GM12878 (cell line): ENCODE results near the gene ZDHHC14. TPM values are rescaled to one million over a fixed set of nuclear protein-coding genes. Genes with fewer than 3 reads are reported as not detected.

Experiments used
- RELA ChIP-seq: fragments of 450-650 bp; IDR thresholded peaks from 2 replicates; pipeline ENCODE4 v1.8.0; 2014; ENCODE audit warnings: borderline replicate concordance; ENCODE audit not compliant: partially characterized antibody
- YY1 ChIP-seq: IDR thresholded peaks from 2 replicates; pipeline ENCODE4 v1.6.1; 2011; ENCODE audit warnings: low read depth, mild to moderate bottlenecking, low read length
- polyA plus RNA-seq, 11 experiments: library from polyadenylated mRNA; depleted of rRNA in 4 of 11; unstranded in 6 of 11; stranded (reverse) in 5 of 11; fragments of >200 nt; fragmentation: Nextera tagmentation in 4 of 11; fragmentation: Illumina TruSeq in 1 of 11; extraction: Ambion mirVana in 4 of 11; extraction: Trizol in 1 of 11; gene quantifications; 1 replicate in 1 of 11; 2 replicates in 10 of 11; pipeline versions ENCODE4 v1.2.1 to v1.2.3, GENCODE V29; 2011 to 2016; ENCODE audit warnings: inconsistent platforms in 2 of 11, missing spikeins in 2 of 11, low read depth in 1 of 11
- total RNA-seq, 4 experiments: library from RNA; depleted of rRNA in 3 of 4; stranded (reverse); fragments of >200 nt in 3 of 4; fragmentation: Illumina TruSeq in 1 of 4; extraction: Trizol in 1 of 4; gene quantifications; 2 replicates each; pipeline versions ENCODE4 v1.2.1 to v1.2.3, GENCODE V29; 2013 to 2021
- TF ChIP-seq, protein P1 (sequence below): IDR thresholded peaks from 2 replicates; pipeline ENCODE4 v1.6.1; 2012; ENCODE audit warnings: improper control_type of control experiment, low read depth, low read length; ENCODE audit not compliant: insufficient replicate concordance
- TF ChIP-seq, protein P2 (sequence below): fragments of 150-350 bp; IDR thresholded peaks from 2 replicates; pipeline ENCODE4 v1.6.1; 2016; ENCODE audit warnings: low read depth, low read length
- TF ChIP-seq, protein P3 (sequence below): fragments of 450-650 bp; IDR thresholded peaks from 2 replicates; pipeline ENCODE4 v1.6.1; 2017; ENCODE audit warnings: mild to moderate bottlenecking

Gene ZDHHC14
- total and polyA plus RNA-seq, 10 of the 15 experiments (the other 5 are each of a cell fraction or from before 2014, with no cell fraction given), result 0.15 to 16.0 (median 0.76) TPM; not detected in 1

DNA sequence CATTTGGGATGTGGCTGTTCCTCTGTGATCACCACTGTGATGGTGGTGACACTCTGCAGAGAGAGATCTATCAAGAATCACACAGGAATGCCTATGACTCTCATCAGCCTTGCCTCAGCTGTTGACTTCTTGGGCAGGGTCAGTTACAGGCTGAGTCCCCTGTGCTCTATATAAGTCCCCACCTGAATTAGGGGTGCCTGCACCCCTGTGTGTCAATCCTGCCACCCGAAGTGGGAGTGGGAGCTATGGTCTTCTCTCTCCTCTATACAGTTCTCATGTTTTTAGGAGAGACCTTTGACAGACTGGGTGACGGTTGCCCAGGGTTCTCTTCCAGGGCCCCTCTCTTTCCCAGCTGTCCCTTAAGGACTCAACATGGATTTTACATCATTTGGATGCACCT is 173.8 kb downstream of the ZDHHC14 start (continued):
- TF ChIP-seq, protein P1, sequence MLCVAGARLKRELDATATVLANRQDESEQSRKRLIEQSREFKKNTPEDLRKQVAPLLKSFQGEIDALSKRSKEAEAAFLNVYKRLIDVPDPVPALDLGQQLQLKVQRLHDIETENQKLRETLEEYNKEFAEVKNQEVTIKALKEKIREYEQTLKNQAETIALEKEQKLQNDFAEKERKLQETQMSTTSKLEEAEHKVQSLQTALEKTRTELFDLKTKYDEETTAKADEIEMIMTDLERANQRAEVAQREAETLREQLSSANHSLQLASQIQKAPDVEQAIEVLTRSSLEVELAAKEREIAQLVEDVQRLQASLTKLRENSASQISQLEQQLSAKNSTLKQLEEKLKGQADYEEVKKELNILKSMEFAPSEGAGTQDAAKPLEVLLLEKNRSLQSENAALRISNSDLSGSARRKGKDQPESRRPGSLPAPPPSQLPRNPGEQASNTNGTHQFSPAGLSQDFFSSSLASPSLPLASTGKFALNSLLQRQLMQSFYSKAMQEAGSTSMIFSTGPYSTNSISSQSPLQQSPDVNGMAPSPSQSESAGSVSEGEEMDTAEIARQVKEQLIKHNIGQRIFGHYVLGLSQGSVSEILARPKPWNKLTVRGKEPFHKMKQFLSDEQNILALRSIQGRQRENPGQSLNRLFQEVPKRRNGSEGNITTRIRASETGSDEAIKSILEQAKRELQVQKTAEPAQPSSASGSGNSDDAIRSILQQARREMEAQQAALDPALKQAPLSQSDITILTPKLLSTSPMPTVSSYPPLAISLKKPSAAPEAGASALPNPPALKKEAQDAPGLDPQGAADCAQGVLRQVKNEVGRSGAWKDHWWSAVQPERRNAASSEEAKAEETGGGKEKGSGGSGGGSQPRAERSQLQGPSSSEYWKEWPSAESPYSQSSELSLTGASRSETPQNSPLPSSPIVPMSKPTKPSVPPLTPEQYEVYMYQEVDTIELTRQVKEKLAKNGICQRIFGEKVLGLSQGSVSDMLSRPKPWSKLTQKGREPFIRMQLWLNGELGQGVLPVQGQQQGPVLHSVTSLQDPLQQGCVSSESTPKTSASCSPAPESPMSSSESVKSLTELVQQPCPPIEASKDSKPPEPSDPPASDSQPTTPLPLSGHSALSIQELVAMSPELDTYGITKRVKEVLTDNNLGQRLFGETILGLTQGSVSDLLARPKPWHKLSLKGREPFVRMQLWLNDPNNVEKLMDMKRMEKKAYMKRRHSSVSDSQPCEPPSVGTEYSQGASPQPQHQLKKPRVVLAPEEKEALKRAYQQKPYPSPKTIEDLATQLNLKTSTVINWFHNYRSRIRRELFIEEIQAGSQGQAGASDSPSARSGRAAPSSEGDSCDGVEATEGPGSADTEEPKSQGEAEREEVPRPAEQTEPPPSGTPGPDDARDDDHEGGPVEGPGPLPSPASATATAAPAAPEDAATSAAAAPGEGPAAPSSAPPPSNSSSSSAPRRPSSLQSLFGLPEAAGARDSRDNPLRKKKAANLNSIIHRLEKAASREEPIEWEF, result no peak
- TF ChIP-seq YY1 (no peak), RELA (no peak)
- TF ChIP-seq, protein P2, sequence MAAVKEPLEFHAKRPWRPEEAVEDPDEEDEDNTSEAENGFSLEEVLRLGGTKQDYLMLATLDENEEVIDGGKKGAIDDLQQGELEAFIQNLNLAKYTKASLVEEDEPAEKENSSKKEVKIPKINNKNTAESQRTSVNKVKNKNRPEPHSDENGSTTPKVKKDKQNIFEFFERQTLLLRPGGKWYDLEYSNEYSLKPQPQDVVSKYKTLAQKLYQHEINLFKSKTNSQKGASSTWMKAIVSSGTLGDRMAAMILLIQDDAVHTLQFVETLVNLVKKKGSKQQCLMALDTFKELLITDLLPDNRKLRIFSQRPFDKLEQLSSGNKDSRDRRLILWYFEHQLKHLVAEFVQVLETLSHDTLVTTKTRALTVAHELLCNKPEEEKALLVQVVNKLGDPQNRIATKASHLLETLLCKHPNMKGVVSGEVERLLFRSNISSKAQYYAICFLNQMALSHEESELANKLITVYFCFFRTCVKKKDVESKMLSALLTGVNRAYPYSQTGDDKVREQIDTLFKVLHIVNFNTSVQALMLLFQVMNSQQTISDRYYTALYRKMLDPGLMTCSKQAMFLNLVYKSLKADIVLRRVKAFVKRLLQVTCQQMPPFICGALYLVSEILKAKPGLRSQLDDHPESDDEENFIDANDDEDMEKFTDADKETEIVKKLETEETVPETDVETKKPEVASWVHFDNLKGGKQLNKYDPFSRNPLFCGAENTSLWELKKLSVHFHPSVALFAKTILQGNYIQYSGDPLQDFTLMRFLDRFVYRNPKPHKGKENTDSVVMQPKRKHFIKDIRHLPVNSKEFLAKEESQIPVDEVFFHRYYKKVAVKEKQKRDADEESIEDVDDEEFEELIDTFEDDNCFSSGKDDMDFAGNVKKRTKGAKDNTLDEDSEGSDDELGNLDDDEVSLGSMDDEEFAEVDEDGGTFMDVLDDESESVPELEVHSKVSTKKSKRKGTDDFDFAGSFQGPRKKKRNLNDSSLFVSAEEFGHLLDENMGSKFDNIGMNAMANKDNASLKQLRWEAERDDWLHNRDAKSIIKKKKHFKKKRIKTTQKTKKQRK, result no peak
- TF ChIP-seq, protein P3, sequence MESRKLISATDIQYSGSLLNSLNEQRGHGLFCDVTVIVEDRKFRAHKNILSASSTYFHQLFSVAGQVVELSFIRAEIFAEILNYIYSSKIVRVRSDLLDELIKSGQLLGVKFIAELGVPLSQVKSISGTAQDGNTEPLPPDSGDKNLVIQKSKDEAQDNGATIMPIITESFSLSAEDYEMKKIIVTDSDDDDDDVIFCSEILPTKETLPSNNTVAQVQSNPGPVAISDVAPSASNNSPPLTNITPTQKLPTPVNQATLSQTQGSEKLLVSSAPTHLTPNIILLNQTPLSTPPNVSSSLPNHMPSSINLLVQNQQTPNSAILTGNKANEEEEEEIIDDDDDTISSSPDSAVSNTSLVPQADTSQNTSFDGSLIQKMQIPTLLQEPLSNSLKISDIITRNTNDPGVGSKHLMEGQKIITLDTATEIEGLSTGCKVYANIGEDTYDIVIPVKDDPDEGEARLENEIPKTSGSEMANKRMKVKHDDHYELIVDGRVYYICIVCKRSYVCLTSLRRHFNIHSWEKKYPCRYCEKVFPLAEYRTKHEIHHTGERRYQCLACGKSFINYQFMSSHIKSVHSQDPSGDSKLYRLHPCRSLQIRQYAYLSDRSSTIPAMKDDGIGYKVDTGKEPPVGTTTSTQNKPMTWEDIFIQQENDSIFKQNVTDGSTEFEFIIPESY, result no peak
